CD4-positive, alpha-beta T cell treated with Interleukin-1 beta for 1 hour (primary cell): ENCODE results near the gene HIPK2.

ENCODE experiments used
- DNase-seq, 2 donors: peaks; one replicate each; pipeline ENCODE4 v3.0.0-alpha.2; 2020 to 2022

Gene HIPK2

GRCh38 chr7:139711991-139712743 lies 65.6 kb downstream of the HIPK2 start:
- DNase-seq: no peak

GRCh38 chr7:139710036-139710435 lies 67.8 kb downstream of the HIPK2 start:
- no peak for DNase-seq

GRCh38 chr7:139709485-139709884 lies 68.3 kb downstream of the HIPK2 start:
- no peak for DNase-seq

- peak in 1 of 2 donors; percentile 40 for DNase-seq
Measured at GRCh38 chr7:139708541-139708940, 69.3 kb downstream of the HIPK2 start.

- DNase-seq: no peak
Measured at GRCh38 chr7:139706837-139707236, 71.0 kb downstream of the HIPK2 start.

GRCh38 chr7:139704308-139704879 lies 73.4 kb downstream of the HIPK2 start:
- DNase-seq: no peak

GRCh38 chr7:139703487-139704307 lies 74.1 kb downstream of the HIPK2 start:
- no peak for DNase-seq

- no peak for DNase-seq
Measured at GRCh38 chr7:139702811-139703486, 74.8 kb downstream of the HIPK2 start.

GRCh38 chr7:139702313-139702731 lies 75.5 kb downstream of the HIPK2 start:
- no peak for DNase-seq

GRCh38 chr7:139701908-139702307 lies 75.9 kb downstream of the HIPK2 start:
- DNase-seq: no peak

- DNase-seq: no peak
Measured at GRCh38 chr7:139700505-139701235, 77.1 kb downstream of the HIPK2 start.

- DNase-seq: no peak
Measured at GRCh38 chr7:139699640-139700504, 77.9 kb downstream of the HIPK2 start.

GRCh38 chr7:139698844-139699243 lies 79.0 kb downstream of the HIPK2 start:
- DNase-seq: no peak

GRCh38 chr7:139698278-139698677 lies 79.5 kb downstream of the HIPK2 start:
- DNase-seq: no peak

GRCh38 chr7:139697056-139697455 lies 80.7 kb downstream of the HIPK2 start:
- no peak for DNase-seq

GRCh38 chr7:139696552-139696951 lies 81.2 kb downstream of the HIPK2 start:
- peak in 1 of 2 donors; percentile 17 for DNase-seq

GRCh38 chr7:139695588-139695987 lies 82.2 kb downstream of the HIPK2 start:
- DNase-seq: no peak

- no peak for DNase-seq
Measured at GRCh38 chr7:139695051-139695450, 82.7 kb downstream of the HIPK2 start.

- no peak for DNase-seq
Measured at GRCh38 chr7:139694389-139694676, 83.5 kb downstream of the HIPK2 start.

- DNase-seq: no peak
Measured at GRCh38 chr7:139693651-139694388, 84.0 kb downstream of the HIPK2 start.

GRCh38 chr7:139692723-139693122 lies 85.1 kb downstream of the HIPK2 start:
- DNase-seq: no peak
